ENCODE measurements around the gene PTGR1. TPM values are rescaled to one million over a fixed set of nuclear protein-coding genes. Genes with fewer than 3 reads are reported as not detected.
"Not testable (repeated sequence)": the region's sequence is repeated elsewhere in the genome, so short reads cannot be mapped to it uniquely, and the experiment has no call there.

The PTGR1 gene
- total RNA-seq, 3 donors from 2014 or later: 30.0 to 87.1 (median 68.2) TPM

DNA sequence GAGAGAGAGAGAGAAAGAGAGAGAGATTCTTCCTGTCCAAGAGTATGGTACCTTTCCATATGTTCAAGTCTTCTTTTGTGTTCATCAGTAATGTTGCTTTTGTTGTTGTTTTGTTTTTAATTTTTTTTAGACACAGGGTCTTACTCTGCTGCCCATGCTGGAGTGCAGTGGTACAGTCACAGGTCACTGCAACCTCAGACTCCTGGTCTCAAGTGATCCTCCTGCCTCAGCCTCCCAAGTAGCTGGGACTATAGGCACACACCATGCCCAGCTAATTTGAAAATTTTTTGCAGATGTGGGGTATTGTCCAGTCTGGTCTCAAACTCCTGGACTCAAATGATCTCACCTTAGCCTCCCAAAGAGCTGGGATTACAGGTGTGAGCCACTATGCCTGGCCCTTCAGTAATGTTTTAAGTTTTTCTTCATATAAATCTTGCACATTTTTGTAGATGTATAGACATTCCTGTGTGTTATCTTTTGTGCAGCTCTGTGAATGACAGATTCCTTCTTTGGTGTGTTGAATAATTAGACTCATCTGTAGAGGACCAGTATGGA lies 38.2 kb downstream of the PTGR1 start:
- no peak for DNase-seq (ENCODE audit: low spot score in 2 of 2)

DNA sequence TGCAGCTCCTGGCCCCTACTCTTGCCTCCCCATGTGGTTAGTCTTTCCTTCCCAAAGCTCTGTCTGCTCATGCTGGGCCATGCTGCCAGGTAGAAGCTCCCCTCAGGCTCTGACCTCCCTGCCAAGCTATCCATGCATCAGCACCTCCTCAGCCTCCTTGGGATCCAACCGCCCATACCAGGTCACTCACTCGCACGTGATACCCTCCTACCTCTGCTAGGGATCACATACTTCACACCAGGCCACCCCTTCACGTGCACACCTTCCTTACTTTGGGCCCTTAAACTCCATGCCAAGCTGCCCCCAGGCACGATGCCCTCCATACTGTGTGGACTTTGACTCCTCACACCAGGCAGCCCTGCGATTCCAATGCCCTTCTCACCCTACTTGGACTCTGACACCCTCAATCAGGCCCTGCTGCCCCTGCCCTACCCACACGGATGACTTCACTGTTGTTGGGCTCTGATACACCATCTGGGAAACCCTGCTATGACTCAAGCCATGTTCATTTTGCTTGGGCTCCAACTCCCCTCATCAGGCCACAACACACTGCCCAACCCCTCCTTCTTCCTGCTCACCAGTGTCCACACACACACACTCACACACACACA lies 40.3 kb downstream of the PTGR1 start:
- H3K36me3 ChIP-seq: no peaks in the 10 kb centered on the region
- H3K4me3 ChIP-seq: no peak overlapping the region
- no peak for DNase-seq (ENCODE audit: low spot score in 2 of 2)
- H3K27me3 ChIP-seq: no peaks in the 10 kb centered on the region
- TF ChIP-seq, protein P1, sequence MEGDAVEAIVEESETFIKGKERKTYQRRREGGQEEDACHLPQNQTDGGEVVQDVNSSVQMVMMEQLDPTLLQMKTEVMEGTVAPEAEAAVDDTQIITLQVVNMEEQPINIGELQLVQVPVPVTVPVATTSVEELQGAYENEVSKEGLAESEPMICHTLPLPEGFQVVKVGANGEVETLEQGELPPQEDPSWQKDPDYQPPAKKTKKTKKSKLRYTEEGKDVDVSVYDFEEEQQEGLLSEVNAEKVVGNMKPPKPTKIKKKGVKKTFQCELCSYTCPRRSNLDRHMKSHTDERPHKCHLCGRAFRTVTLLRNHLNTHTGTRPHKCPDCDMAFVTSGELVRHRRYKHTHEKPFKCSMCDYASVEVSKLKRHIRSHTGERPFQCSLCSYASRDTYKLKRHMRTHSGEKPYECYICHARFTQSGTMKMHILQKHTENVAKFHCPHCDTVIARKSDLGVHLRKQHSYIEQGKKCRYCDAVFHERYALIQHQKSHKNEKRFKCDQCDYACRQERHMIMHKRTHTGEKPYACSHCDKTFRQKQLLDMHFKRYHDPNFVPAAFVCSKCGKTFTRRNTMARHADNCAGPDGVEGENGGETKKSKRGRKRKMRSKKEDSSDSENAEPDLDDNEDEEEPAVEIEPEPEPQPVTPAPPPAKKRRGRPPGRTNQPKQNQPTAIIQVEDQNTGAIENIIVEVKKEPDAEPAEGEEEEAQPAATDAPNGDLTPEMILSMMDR (IDR thresholded peaks at IDR 0.05): no peak
- no peak for TF ChIP-seq POLR2AphosphoS5 (IDR thresholded peaks at IDR 0.05)
- no peak for TF ChIP-seq POLR2A (IDR thresholded peaks at IDR 0.05)
- intact Hi-C loops (cut with DNase I; ENCODE audit: low total_unique reads): no loop called here
- no peak overlapping the region for H3K27ac ChIP-seq
- peaks cover 35 to 40% of the 10 kb centered on the region in 2 donors for H3K9me3 ChIP-seq
- H3K4me1 ChIP-seq: no peaks in the 10 kb centered on the region

More for the DNA sequence above, 38.2 kb downstream of the PTGR1 start:
- H3K4me1 ChIP-seq: no peaks in the 10 kb centered on the region
- no peaks in the 10 kb centered on the region for H3K27me3 ChIP-seq
- peaks cover 15 to 21% of the 10 kb centered on the region in 2 donors for H3K9me3 ChIP-seq
- no peaks in the 10 kb centered on the region for H3K36me3 ChIP-seq
- no peak overlapping the region for H3K27ac ChIP-seq
- H3K4me3 ChIP-seq: no peak overlapping the region
- TF ChIP-seq POLR2AphosphoS5 (IDR thresholded peaks at IDR 0.05) (no peak), POLR2A (IDR thresholded peaks at IDR 0.05) (no peak)
- TF ChIP-seq, protein P1 (IDR thresholded peaks at IDR 0.05): no peak
- intact Hi-C loops (cut with DNase I; ENCODE audit: low total_unique reads): no loop called here

DNA sequence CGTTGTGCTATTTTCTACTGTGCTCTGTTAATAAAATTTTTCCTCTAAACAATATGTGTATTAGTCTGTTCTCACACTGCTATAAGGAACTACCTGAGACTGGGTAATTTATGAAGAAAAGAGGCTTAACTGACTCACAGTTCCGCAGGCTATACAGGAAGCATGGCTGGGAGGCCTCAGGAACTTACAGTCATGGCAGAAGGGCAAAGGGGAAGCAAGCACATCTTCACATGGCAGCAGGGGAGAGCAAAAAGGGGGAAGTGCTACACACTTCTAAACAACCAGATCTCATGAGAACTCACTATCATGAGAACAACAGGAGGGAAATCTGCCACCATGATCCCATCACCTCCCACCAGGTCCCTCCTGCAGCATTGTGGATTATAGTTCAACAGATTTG lies 44.0 kb downstream of the PTGR1 start:
- H3K4me3 ChIP-seq; H3K27ac ChIP-seq; H3K27me3 ChIP-seq; intact Hi-C loops (cut with DNase I; ENCODE audit: low total_unique reads); DNase-seq (ENCODE audit: low spot score in 2 of 2); H3K4me1 ChIP-seq; H3K36me3 ChIP-seq: not testable (repeated sequence)
- H3K9me3 ChIP-seq: peaks cover 59 to 70% of the 10 kb centered on the region in 2 donors

DNA sequence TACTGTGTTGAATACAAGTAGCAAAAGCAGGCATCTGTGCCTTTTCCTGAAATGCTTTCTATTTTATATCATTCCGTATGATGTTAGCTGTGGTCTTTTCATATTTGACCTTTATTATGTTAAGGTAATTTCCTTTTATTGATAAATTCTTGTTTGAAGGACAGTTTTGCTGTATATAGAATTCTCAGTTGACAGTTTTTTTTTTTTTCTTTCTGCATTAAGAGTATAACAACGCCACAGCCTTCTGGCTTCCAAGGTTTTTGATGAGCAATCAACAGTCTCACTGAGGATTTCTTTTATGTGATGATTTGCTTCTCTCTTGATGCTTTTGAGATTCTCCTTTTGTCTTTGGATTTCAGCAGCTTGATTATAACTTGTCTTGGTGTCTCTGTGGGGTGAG lies 50.8 kb downstream of the PTGR1 start:
- intact Hi-C loops (cut with DNase I; ENCODE audit: low total_unique reads): no loop called here
- Histone ChIP-seq H3K36me3 (peaks cover 14% of the 10 kb centered on the region), H3K27me3 (no peaks in the 10 kb centered on the region), H3K4me1 (no peaks in the 10 kb centered on the region), H3K9me3 (peaks cover 79 to 98% of the 10 kb centered on the region in 2 donors), H3K27ac (no peak overlapping the region), H3K4me3 (no peak overlapping the region)
- DNase-seq (ENCODE audit: low spot score in 2 of 2): no peak
- TF ChIP-seq POLR2A (IDR thresholded peaks at IDR 0.05): no peak

DNA sequence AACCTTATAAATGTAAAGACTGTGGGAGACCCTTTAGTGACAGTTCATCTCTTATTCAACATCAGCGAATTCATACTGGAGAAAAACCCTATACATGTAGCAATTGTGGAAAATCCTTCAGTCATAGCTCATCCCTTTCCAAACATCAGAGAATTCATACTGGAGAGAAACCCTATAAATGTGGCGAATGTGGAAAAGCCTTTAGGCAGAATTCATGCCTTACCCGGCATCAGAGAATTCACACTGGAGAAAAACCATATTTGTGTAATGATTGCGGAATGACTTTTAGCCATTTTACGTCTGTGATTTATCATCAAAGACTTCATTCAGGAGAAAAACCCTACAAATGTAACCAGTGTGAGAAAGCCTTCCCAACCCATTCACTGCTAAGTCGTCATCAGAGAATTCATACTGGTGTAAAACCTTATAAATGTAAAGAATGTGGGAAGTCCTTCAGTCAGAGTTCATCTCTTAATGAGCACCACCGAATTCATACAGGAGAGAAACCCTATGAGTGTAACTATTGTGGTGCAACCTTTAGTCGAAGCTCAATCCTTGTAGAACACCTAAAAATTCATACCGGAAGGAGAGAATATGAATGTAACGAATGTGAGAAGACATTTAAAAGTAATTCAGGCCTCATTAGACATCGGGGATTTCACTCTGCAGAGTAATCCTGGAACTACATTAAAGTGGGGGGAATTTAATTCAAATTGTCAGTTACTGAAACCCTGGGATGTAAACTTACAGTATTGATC lies 56.8 kb downstream of the PTGR1 start:
- Histone ChIP-seq H3K4me1 (no peaks in the 10 kb centered on the region), H3K36me3 (peaks cover 14% of the 10 kb centered on the region), H3K4me3 (no peak overlapping the region), H3K27me3 (no peaks in the 10 kb centered on the region), H3K9me3 (peaks cover 90 to 97% of the 10 kb centered on the region in 2 donors), H3K27ac (no peak overlapping the region)
- TF ChIP-seq, protein P1 (IDR thresholded peaks at IDR 0.05): no peak
- no peak for TF ChIP-seq POLR2AphosphoS5 (IDR thresholded peaks at IDR 0.05)
- no peak for TF ChIP-seq POLR2A (IDR thresholded peaks at IDR 0.05)
- intact Hi-C loops (cut with DNase I; ENCODE audit: low total_unique reads): no loop called here
- DNase-seq (ENCODE audit: low spot score in 2 of 2): no peak

All from breast epithelium (tissue), 4 donors.